ENCODE results near the gene NCBP2L. TPM values are rescaled to one million over a fixed set of nuclear protein-coding genes. Genes with fewer than 3 reads are reported as not detected.
"Not testable (repeated sequence)": the region's sequence is repeated elsewhere in the genome, so short reads cannot be mapped to it uniquely, and the experiment has no call there.

Gene NCBP2L
- total RNA-seq, 2 experiments from 2014 or later, result not detected

- Histone ChIP-seq H4K20me1 (ENCODE audit: insufficient read depth, low read length) (no peaks in the 10 kb centered on the region), H3K4me3 (ENCODE audit: low read depth, low read length, poor library complexity, severe bottlenecking) (no peak overlapping the region), H3K4me1 (ENCODE audit: insufficient read depth, low read length, poor library complexity, severe bottlenecking) (no peaks in the 10 kb centered on the region), H3K9me3 (ENCODE audit: low read length) (no peaks in the 10 kb centered on the region), H2AFZ (ENCODE audit: low read length) (no peak overlapping the region), H3K36me3 (ENCODE audit: insufficient read depth, low read length) (no peaks in the 10 kb centered on the region), H3K4me2 (ENCODE audit: low read length) (no peak overlapping the region), H3K9me2 (ENCODE audit: insufficient read depth, low read length) (no peaks in the 10 kb centered on the region), H3K27ac (ENCODE audit: low read depth, low read length, poor library complexity, severe bottlenecking) (no peak overlapping the region), H3K79me2 (ENCODE audit: insufficient read depth, low read depth, low read length) (no peaks in the 10 kb centered on the region)
- intact Hi-C loops (cut with micrococcal nuclease; ENCODE audit: unreplicated experiment), result no loop called here
- CTCF ChIA-PET (ENCODE audit: unreplicated experiment), result no interaction called here
- TF ChIP-seq CTCF (conservative IDR thresholded peaks at IDR 0.05; ENCODE audit: low read length) (no peak), EZH2phosphoT487 (IDR thresholded peaks at IDR 0.05; ENCODE audit: borderline replicate concordance, low read depth, low read length) (no peak)
- BruUV-seq (replicated peaks), result no TSS peak
- POLR2A ChIA-PET, result no interaction called here
- DNase-seq (ENCODE audit: low spot score), result no peak
These were observed 27.6 kb downstream of the NCBP2L start for GRCh38 chrX:107805179-107805578.

GRCh38 chrX:107810053-107810452 lies 32.5 kb downstream of the NCBP2L start:
- H3K79me2 ChIP-seq (ENCODE audit: insufficient read depth, low read depth, low read length); CTCF ChIA-PET (ENCODE audit: unreplicated experiment): not testable (repeated sequence)

GRCh38 chrX:107818900-107819521 lies 41.5 kb downstream of the NCBP2L start:
- no peaks in the 10 kb centered on the region for H3K9me2 ChIP-seq (ENCODE audit: insufficient read depth, low read length)
- H3K4me2 ChIP-seq (ENCODE audit: low read length), result no peak overlapping the region
- H3K9me3 ChIP-seq (ENCODE audit: low read length), result no peaks in the 10 kb centered on the region
- CTCF ChIA-PET (ENCODE audit: unreplicated experiment), result no interaction called here
- H3K27ac ChIP-seq (ENCODE audit: low read depth, low read length, poor library complexity, severe bottlenecking), result no peak overlapping the region
- TF ChIP-seq CTCF (conservative IDR thresholded peaks at IDR 0.05; ENCODE audit: low read length), result no peak
- TF ChIP-seq EZH2phosphoT487 (IDR thresholded peaks at IDR 0.05; ENCODE audit: borderline replicate concordance, low read depth, low read length), result no peak
- H4K20me1 ChIP-seq (ENCODE audit: insufficient read depth, low read length), result no peaks in the 10 kb centered on the region
- intact Hi-C loops (cut with micrococcal nuclease; ENCODE audit: unreplicated experiment), result no loop called here
- no peak overlapping the region for H3K4me3 ChIP-seq (ENCODE audit: low read depth, low read length, poor library complexity, severe bottlenecking)
- no peaks in the 10 kb centered on the region for H3K36me3 ChIP-seq (ENCODE audit: insufficient read depth, low read length)
- H3K4me1 ChIP-seq (ENCODE audit: insufficient read depth, low read length, poor library complexity, severe bottlenecking), result no peaks in the 10 kb centered on the region
- no peaks in the 10 kb centered on the region for H3K79me2 ChIP-seq (ENCODE audit: insufficient read depth, low read depth, low read length)
- no TSS peak for BruUV-seq (replicated peaks)
- DNase-seq (ENCODE audit: low spot score), result peak; percentile 6
- no peak overlapping the region for H2AFZ ChIP-seq (ENCODE audit: low read length)
- POLR2A ChIA-PET, result no interaction called here

More at GRCh38 chrX:107810053-107810452, 32.5 kb downstream of the NCBP2L start:
- H3K36me3 ChIP-seq (ENCODE audit: insufficient read depth, low read length); H3K27ac ChIP-seq (ENCODE audit: low read depth, low read length, poor library complexity, severe bottlenecking); H3K4me1 ChIP-seq (ENCODE audit: insufficient read depth, low read length, poor library complexity, severe bottlenecking); DNase-seq (ENCODE audit: low spot score); H3K9me3 ChIP-seq (ENCODE audit: low read length); BruUV-seq (replicated peaks); H3K9me2 ChIP-seq (ENCODE audit: insufficient read depth, low read length); H3K4me3 ChIP-seq (ENCODE audit: low read depth, low read length, poor library complexity, severe bottlenecking); intact Hi-C loops (cut with micrococcal nuclease; ENCODE audit: unreplicated experiment); H4K20me1 ChIP-seq (ENCODE audit: insufficient read depth, low read length); H3K4me2 ChIP-seq (ENCODE audit: low read length); H2AFZ ChIP-seq (ENCODE audit: low read length): not testable (repeated sequence)
- POLR2A ChIA-PET, result interaction anchor here (0.6 to 0.7 kb wide), 2 partner anchors 222 to 564 kb away, joined by 3 to 6 read pairs; no protein-coding TSS in a partner anchor
